Effector memory CD4-positive, alpha-beta T cell (primary cell): Measurements from ENCODE around the gene MMP3.

ENCODE experiments used
- DNase-seq, 3 donors: peaks; one replicate each; pipeline ENCODE4 v3.0.0-alpha.2; 2020
- H3K27ac ChIP-seq: 2 replicates; pipeline ENCODE4 v1.7.0; 2013; ENCODE audit warnings: mild to moderate bottlenecking, low read length, moderate library complexity; ENCODE audit not compliant: insufficient read depth, poor library complexity, severe bottlenecking
- H3K27me3 ChIP-seq: replicated peaks from 2 replicates; pipeline ENCODE4 v1.7.0; 2013; ENCODE audit warnings: mild to moderate bottlenecking, low read length; ENCODE audit not compliant: insufficient read depth, control insufficient read depth, poor library complexity, severe bottlenecking
- H3K36me3 ChIP-seq: 2 replicates; pipeline ENCODE4 v1.7.0; 2013; ENCODE audit warnings: mild to moderate bottlenecking, low read length, moderate library complexity; ENCODE audit not compliant: control insufficient read depth, insufficient read depth
- H3K4me1 ChIP-seq: 2 replicates; pipeline ENCODE4 v1.7.0; 2013; ENCODE audit warnings: low read length, mild to moderate bottlenecking; ENCODE audit not compliant: control insufficient read depth, insufficient read depth, poor library complexity, severe bottlenecking
- H3K4me3 ChIP-seq: 2 replicates; pipeline ENCODE4 v1.7.0; 2013; ENCODE audit warnings: low read length, low read depth, mild to moderate bottlenecking; ENCODE audit not compliant: insufficient read depth, poor library complexity, severe bottlenecking
- H3K9me3 ChIP-seq: 2 replicates; pipeline ENCODE4 v1.7.0; 2013; ENCODE audit warnings: mild to moderate bottlenecking, low read length, moderate library complexity; ENCODE audit not compliant: control insufficient read depth

The MMP3 gene

GRCh38 chr11:102836290-102836875 is 7.0 kb downstream of the MMP3 start:
- H3K36me3 ChIP-seq: no peaks in the 10 kb centered on the region
- DNase-seq: no peak
- H3K4me1 ChIP-seq: no peaks in the 10 kb centered on the region
- H3K9me3 ChIP-seq: no peaks in the 10 kb centered on the region
- H3K4me3 ChIP-seq: no peak overlapping the region
- H3K27ac ChIP-seq: no peak overlapping the region
- no peaks in the 10 kb centered on the region for H3K27me3 ChIP-seq

GRCh38 chr11:102833731-102834130 is 9.7 kb downstream of the MMP3 start:
- DNase-seq: no peak
- Histone ChIP-seq H3K27ac (no peak overlapping the region), H3K36me3 (no peaks in the 10 kb centered on the region), H3K9me3 (no peaks in the 10 kb centered on the region), H3K27me3 (no peaks in the 10 kb centered on the region), H3K4me3 (no peak overlapping the region), H3K4me1 (no peaks in the 10 kb centered on the region)

GRCh38 chr11:102832612-102833011 is 10.8 kb downstream of the MMP3 start:
- Histone ChIP-seq H3K4me1 (no peaks in the 10 kb centered on the region), H3K9me3 (no peaks in the 10 kb centered on the region), H3K4me3 (no peak overlapping the region), H3K27ac (no peak overlapping the region), H3K27me3 (no peaks in the 10 kb centered on the region), H3K36me3 (no peaks in the 10 kb centered on the region)
- DNase-seq: no peak

GRCh38 chr11:102831489-102832440 is 11.6 kb downstream of the MMP3 start:
- H3K4me1 ChIP-seq: no peaks in the 10 kb centered on the region
- H3K36me3 ChIP-seq: no peaks in the 10 kb centered on the region
- no peak overlapping the region for H3K4me3 ChIP-seq
- H3K9me3 ChIP-seq: no peaks in the 10 kb centered on the region
- no peaks in the 10 kb centered on the region for H3K27me3 ChIP-seq
- H3K27ac ChIP-seq: no peak overlapping the region
- no peak for DNase-seq

GRCh38 chr11:102831128-102831488 is 12.3 kb downstream of the MMP3 start:
- Histone ChIP-seq H3K9me3 (no peaks in the 10 kb centered on the region), H3K4me3 (no peak overlapping the region), H3K4me1 (no peaks in the 10 kb centered on the region), H3K27me3 (no peaks in the 10 kb centered on the region), H3K36me3 (no peaks in the 10 kb centered on the region), H3K27ac (no peak overlapping the region)
- no peak for DNase-seq

GRCh38 chr11:102830001-102830727 is 13.2 kb downstream of the MMP3 start:
- DNase-seq: no peak
- no peak overlapping the region for H3K4me3 ChIP-seq
- H3K27ac ChIP-seq: no peak overlapping the region
- H3K4me1 ChIP-seq: no peaks in the 10 kb centered on the region
- no peaks in the 10 kb centered on the region for H3K9me3 ChIP-seq
- H3K36me3 ChIP-seq: no peaks in the 10 kb centered on the region
- H3K27me3 ChIP-seq: no peaks in the 10 kb centered on the region

GRCh38 chr11:102829316-102830000 is 14.0 kb downstream of the MMP3 start:
- Histone ChIP-seq H3K4me1 (no peaks in the 10 kb centered on the region), H3K36me3 (no peaks in the 10 kb centered on the region), H3K27ac (no peak overlapping the region), H3K4me3 (no peak overlapping the region), H3K9me3 (no peaks in the 10 kb centered on the region), H3K27me3 (no peaks in the 10 kb centered on the region)
- DNase-seq: no peak

- Histone ChIP-seq H3K4me3 (no peak overlapping the region), H3K4me1 (no peaks in the 10 kb centered on the region), H3K27ac (no peak overlapping the region), H3K36me3 (no peaks in the 10 kb centered on the region), H3K27me3 (no peaks in the 10 kb centered on the region), H3K9me3 (no peaks in the 10 kb centered on the region)
- DNase-seq: no peak
These were observed 18.9 kb downstream of the MMP3 start for GRCh38 chr11:102824556-102824955.

- Histone ChIP-seq H3K4me1 (no peaks in the 10 kb centered on the region), H3K36me3 (no peaks in the 10 kb centered on the region), H3K27me3 (no peaks in the 10 kb centered on the region), H3K9me3 (no peaks in the 10 kb centered on the region), H3K4me3 (no peak overlapping the region), H3K27ac (no peak overlapping the region)
- no peak for DNase-seq
These were observed 23.9 kb downstream of the MMP3 start for GRCh38 chr11:102819491-102819890.
